GM12874 (cell line): ENCODE results near the gene GABARAPL1.
A peak's percentile ranks its signal among the peaks of the same experiment; 100 is the strongest.

Experiments used
- CTCF ChIP-seq: IDR thresholded peaks from 2 replicates; pipeline ENCODE4 v1.5.1; 2011; ENCODE audit warnings: low read depth, mild to moderate bottlenecking, control low read depth, low read length, moderate library complexity; ENCODE audit not compliant: insufficient read depth

The GABARAPL1 gene

DNA sequence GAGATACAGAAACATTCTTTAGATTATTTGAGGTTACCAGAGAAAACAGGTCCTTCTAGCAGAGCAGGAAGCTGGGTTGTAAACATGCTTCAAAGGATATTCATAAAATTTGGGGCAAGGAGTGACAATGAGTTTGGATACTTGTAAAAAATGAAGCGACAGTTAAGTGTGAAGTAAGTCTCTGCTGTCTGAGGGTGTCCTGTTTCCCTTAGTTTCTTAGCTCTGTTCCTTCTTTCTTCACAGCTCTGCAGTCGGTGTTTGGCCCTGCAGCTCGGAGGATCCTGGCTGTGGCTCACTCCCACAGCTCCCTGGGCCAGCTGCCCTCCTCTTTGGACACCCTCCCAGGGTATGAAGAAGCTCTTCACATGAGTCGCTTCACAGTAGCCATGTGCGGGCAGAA is 23.0 kb upstream of the GABARAPL1 start:
- TF ChIP-seq CTCF = no peak

DNA sequence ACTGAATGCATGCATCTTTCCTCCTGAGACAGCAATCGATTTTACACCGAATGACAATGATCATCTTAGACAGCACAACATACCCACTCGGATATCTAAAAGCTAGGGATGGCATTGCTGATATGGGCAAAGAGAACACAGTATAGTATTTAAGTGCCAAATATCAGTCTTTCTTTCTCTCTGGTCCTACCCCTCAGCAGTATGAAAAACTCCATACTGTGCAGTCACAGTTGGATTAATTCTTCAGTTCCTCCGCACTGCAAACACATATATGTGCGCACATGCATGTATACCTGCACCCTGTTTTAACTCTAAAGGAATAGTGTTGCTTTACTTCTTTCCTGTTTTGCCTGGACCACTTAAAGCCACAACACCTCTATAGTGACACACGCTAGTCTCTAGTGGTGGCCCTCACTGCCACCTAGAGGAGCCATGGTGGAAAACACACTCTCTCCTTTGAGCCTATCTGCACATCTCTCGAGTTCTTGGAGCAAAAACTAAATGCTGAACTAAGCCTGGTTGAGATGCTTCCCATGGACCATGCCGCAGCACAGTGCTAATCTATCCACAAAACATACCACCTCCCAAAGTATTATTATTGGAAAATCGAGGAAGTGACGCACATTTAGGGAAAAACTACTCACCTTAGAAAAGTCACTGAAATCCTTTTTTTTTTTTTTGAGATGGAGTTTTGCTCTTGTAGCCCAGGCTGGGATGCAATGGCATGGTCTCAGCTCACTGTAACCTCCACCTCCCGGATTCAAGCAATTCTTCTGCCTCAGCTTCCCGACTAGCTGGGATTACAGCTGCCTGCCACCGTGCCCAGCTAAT is 21.9 kb upstream of the GABARAPL1 start:
- TF ChIP-seq CTCF = peak; percentile 76

GRCh38 chr12:10191865-10192264 is 20.8 kb upstream of the GABARAPL1 start:
- TF ChIP-seq CTCF = no peak

DNA sequence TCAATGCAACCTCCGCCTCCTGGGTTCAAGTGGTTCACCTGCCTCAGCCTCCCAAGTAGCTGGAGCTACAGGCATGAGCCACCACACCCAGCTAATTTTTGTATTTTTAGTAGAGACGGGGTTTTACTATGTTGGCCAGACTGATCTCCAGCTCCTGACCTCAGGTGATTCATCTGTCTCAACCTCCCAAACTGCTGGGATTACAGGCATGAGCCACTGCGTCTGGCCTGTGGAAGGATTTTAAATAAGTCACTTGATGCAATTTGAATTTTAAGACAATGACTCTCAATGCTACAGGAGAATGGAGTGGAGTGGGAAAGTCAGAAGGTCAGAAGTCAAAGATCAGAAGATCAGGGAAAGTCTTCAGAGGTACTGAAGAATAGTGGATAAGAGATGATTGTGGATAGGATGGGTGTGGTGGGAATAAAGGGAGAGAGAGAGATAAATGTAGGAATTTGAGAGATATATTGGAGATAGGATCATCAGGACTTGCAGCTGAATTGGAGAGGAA is 18.5 kb upstream of the GABARAPL1 start:
- no peak for TF ChIP-seq CTCF

- no peak for TF ChIP-seq CTCF
Measured at GRCh38 chr12:10196210-10196609, 16.5 kb upstream of the GABARAPL1 start.

GRCh38 chr12:10197879-10198278 is 14.8 kb upstream of the GABARAPL1 start:
- TF ChIP-seq CTCF = no peak

GRCh38 chr12:10205220-10205807 is 7.4 kb upstream of the GABARAPL1 start:
- no peak for TF ChIP-seq CTCF
